ENCODE measurements around the gene TYR.

DNA sequence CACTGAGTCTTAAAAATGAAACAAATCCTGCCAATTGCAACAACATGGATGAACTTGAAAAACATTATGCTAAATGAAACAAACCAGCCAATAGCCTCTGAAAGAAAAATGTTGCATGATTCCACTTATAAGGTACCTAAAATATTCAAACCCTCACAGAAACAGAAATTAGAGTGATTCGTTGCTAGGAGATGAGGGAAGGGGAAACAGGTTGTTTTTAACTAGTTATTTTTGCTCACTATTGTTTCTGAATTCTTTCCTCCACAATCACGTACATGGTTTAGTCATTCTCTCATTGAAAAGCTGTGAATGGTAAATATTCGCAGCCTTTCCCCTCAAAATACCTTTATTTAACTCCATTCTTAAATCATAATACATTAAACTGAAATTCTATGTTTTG, 14.0 kb upstream of the TYR start:
- TF ChIP-seq EP300 (IDR thresholded peaks at IDR 0.05; ENCODE audit: low read depth) = no peak
- TF ChIP-seq, protein P1, sequence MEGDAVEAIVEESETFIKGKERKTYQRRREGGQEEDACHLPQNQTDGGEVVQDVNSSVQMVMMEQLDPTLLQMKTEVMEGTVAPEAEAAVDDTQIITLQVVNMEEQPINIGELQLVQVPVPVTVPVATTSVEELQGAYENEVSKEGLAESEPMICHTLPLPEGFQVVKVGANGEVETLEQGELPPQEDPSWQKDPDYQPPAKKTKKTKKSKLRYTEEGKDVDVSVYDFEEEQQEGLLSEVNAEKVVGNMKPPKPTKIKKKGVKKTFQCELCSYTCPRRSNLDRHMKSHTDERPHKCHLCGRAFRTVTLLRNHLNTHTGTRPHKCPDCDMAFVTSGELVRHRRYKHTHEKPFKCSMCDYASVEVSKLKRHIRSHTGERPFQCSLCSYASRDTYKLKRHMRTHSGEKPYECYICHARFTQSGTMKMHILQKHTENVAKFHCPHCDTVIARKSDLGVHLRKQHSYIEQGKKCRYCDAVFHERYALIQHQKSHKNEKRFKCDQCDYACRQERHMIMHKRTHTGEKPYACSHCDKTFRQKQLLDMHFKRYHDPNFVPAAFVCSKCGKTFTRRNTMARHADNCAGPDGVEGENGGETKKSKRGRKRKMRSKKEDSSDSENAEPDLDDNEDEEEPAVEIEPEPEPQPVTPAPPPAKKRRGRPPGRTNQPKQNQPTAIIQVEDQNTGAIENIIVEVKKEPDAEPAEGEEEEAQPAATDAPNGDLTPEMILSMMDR (IDR thresholded peaks at IDR 0.05) = no peak
